GM18868 (cell line): ENCODE results near the gene DTWD1.
"Not testable (repeated sequence)": the region's sequence is repeated elsewhere in the genome, so short reads cannot be mapped to it uniquely, and the experiment has no call there.

Source experiments
- ATAC-seq: cut with Tn5 transposase; IDR thresholded peaks from one replicate; pipeline ENCODE4 v1.9.1; 2021; ENCODE audit warnings: mild to moderate bottlenecking, moderate library complexity; ENCODE audit not compliant: unreplicated experiment

The DTWD1 gene

DNA sequence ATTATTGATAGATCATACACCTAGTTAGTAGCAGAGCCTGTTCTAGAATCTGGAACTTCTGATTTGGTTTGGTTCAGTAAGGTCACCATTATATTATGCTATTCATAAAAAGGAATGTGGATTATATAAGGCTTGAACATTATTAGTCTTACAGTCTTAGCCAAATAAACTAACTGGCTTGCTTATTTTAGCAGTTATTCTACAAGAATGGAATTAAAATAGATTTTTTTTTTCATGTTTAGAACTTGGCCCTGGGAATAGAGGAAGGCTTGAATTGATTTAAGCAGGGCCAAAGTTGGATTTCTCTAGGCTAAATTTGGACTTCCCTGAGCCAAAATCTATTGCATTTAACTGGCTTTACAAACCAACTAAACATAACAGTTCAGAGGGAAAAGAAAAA, 24.4 kb downstream of the DTWD1 start:
- no peak for ATAC-seq

DNA sequence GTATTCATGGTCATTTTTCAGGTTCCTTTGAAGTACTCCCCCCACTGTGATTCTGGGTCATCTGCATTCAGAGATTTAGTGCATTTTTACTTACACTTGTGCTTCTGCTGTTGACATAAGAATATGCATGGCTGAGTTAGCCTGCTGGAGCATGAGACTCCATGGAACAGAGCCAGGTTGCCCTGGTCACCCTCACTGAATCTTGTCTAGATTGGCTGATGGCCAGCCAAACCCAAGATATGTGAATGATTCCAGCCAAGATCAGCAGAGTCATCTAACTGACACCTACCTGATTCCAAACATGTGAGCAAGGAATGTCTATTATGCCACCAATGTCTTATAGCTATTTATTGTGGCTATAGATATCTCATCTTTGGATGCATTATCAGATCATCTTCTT, 25.1 kb downstream of the DTWD1 start:
- ATAC-seq, result no peak

DNA sequence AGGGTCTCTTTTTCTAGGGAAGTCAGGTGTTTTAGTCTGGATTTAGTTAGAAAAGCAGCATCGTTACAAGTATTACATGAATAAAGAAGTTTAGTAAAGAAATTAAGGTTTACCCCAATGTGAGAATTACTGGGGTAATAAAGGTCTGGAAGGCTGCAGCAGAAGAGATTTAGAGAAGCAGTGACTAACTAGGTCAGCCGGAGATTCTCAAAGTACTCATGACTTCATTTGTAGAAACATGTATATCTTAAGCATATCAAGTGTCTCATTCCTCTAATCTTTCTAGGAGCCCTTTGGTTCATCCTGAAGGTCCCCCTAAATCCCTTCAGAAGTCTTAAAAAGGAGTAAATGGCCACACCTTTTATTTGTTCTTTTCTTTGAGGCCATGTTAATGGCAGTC, 26.0 kb downstream of the DTWD1 start:
- ATAC-seq, result no peak

DNA sequence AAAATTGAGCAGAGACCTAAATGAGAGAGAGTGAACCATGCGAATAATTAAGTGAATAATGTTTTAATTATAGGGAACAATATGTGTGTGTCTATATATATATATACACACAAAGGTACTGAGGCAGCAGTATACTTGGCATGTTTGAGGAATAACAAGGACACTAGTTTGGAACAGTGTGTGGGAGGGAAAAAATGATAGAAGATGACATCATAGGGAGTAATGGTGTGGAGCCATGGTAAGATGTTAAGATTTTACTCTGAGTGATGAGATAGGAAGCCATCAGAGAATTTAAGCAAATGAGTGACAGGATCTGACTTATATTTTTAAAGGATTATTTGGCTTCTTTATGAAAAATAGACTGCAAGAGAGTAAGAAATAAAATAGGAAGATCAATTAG, 29.1 kb downstream of the DTWD1 start:
- no peak for ATAC-seq

DNA sequence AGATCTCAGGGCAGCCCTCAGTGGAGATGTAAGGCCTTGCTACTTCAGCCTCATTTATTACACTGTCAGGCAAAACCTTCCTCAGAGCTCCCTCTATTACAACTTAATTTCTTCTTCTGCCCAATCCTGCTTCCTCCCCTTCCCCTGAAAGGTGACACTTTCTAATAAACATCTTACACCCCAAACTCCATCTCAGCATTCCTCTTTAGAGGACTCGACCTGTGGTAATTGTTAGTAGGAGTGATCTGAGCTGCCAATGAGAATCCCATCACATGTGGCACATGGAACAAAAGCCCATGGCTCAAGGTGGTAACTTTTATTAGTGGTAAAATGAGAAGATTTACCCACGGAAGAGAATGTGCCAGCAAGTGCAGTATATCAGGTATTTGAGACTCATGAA, 29.8 kb downstream of the DTWD1 start:
- no peak for ATAC-seq

DNA sequence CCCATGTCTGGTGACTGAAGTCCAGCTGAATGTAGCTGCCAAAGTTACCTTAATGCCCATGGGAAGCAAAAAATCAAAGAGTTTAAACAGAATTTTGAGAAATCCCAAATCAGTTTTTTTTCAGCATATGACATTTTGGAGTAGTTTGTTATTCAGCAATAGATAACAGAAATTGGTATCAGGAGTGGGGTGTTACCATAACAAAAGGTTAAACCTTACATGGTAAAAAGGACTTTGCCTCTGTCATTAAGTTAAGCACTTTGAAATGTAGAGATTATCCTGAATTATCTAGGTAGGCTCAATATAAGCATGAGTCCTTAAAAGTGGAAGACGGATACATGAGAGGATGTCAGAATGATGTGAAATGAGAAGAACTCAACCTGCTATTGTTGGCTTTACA, 32.1 kb downstream of the DTWD1 start:
- ATAC-seq, result no peak

DNA sequence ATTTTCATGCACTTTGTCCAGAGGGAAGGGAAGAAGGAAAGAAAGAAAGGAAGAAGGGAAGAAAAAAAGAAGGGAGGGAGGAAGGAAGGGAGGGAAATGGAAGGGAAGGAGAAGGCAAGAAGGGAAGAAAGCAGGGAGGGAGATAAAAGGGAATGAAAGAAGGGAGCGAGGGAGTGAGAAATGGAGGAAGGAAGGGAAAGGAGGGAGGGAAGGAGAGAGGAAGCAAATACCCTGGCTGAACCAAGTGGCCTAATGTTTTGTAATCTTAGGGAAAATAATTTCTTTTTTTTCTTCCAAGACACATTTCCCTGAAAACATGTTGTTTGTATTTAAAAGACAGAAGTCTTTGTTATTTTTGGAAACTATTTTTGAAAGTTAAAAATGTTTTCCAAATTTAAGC, 35.9 kb downstream of the DTWD1 start:
- ATAC-seq, result no peak

DNA sequence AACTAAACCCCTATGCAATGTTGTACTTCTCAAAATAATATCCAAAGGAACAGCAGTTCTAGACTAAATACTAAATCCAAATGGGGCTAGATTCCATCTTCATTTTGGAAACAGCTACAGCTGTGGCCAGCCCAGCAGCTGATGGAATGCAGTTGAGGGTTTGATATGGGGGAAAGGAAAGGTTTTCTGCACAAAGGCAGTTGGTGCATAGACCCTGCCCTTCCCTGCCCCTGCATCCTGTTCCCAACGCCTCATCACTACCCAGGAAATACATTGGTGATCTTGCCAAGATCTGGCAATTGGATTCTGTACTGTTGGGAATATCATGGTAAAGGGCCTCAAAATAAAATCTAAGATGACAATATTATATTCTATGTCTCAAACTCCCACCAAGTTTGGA, 43.9 kb downstream of the DTWD1 start:
- ATAC-seq, result no peak

DNA sequence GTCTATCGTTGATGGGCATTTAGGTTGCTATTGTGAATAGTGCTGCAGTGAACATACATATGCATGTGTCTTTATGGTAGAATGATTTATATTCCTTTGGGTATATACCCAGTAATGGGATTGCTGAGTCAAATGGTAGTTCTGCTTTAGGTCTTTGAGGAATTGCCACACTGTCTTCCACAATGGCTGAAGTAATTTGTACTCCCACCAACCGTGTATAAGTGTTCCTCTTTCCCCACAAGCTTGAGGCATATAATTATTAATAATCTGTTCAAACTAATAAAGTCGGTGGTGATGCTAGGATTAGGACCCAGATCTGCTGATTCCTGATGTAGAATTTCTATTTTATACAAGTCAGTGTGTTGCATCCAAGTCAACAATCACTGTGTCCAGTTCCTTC, 45.6 kb downstream of the DTWD1 start:
- not testable (repeated sequence) for ATAC-seq

DNA sequence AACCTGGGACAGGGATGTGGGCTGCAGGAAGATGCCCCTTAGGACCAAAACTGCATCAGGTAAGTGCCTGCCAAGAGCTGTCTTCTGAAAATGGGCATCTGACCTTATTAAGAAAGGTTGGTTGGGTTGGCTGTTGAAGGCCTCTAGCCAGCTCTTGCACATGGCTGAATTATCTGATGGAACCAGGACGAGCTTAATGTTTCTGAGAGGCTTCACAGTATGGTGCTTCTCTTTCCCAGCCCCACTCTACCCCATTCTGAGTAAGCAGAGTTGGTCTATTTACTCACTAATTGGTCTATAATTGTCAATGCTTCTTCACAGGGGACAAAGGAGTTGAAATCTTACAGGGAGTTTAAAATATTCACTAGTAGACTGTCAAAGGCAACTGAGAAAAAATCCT, 48.4 kb downstream of the DTWD1 start:
- ATAC-seq, result no peak

DNA sequence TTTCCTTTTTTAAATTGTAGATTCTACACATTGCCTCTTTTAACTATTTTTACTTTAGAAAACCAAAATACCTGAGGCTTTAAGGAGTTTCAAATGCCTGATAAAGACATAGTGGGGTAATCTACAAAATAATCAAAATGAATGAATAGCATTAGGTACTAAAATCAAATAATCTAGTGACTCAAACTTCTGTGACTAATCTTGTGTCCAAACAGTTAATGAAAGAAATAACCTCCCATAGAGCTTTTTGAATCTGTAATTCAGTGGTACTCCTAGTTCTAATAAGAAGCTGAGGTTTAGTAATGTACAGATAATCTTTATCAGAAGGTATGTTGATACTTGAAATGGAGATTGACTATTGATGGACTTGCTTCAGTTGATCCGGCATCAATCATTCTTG, 53.0 kb downstream of the DTWD1 start:
- ATAC-seq, result no peak

DNA sequence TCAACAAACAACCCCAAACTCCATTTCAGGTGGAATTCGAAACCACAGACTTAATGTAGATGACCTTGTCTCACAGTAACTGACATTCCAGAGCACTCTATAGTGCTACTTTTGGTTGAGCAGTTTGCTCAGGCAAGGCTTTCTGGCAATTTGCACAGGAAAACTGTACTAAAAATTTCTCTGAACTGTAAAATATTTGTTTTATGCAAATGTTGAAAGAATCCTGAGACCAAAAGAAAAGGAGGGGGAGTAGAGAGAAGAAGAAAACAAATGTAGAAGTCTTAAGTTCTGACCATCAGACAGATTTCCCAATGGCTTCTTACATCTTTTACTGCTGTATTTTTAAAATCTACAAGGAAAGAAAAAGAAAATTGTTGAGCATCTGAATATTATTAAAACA, 53.5 kb downstream of the DTWD1 start:
- ATAC-seq, result no peak

DNA sequence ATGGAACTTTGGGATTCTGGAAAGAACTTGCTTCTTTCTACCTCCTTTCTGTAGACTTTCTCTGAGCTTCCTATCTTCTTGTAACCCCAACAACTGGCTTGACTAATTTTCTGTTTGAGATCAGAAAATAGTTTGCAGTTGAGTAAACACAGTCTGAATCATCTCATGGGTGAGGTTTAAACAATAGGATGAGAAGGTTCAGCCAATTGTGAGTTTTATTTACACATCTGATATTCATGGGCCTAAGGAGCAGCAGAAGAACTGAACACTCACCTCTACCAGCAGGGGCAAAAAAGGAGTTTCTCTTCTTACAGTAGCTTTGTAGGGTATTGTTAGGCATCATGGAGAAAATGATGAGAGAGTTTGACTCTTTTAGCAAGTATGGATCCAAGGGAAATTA, 54.2 kb downstream of the DTWD1 start:
- no peak for ATAC-seq

DNA sequence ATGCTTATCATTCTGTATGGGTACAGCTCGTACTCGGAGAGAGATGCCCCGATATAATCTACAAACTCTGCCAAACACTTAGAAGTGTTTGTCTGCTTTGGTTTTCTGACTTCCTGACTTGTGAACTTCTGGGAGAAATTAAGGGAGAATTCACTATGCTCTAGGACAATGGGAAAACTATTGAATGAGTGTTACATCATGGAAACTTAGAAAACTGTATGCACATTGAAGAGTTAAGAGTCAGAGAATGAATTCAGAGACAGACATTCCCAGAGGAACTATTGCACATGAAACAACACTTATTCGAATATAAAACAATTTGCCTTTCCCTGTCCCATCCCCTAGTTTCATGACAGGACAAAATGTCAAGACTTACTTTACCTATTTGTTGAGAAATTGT, 57.8 kb downstream of the DTWD1 start:
- ATAC-seq, result no peak

DNA sequence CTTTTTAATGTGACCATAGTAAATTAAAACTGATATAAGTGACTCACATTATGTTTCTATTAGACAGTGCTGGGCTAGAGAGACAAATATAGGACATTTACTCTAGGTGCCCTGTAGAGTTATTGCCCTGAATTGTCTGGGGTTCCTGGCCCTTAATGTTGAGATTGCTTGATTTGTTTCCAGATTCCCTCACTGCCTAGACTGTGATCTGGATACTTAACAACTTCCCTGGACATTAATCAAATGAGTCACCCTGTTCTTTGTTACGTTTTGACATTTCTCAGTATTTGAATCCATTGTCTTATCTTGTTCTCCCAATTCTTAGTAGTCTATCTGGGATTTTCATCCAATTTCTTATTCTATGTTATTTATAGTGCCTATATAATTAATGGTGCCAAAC, 65.8 kb downstream of the DTWD1 start:
- ATAC-seq, result no peak

DNA sequence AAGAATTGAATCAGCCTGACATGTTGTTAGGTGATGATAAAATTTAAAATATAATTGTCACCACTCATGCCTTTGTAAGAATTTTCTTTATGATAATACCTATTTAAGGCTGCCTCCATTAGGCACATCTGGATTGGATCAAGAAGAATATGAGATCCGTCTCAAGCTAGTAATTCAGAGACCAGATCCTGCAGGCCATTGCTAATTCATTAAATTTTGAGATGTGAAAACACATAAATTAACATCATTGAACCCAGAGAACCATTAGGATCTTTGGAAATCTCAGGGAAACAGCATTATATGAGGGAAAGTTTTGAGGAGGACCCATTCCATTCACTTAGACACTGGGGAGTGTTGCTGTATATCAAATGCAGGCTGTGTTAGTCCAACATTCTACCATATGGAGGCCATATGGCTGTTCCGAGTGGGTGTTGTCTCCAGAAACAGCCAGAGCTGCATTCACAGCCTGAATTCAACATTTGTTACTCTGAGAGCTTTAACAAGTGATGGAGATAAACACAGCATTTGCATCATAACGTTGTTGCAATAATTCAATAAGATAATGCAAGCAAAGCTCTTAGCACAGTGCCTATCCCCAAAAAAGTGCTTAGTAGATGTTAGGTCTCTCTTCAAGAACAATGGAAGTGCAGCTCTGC, 67.4 kb downstream of the DTWD1 start:
- ATAC-seq, result no peak

DNA sequence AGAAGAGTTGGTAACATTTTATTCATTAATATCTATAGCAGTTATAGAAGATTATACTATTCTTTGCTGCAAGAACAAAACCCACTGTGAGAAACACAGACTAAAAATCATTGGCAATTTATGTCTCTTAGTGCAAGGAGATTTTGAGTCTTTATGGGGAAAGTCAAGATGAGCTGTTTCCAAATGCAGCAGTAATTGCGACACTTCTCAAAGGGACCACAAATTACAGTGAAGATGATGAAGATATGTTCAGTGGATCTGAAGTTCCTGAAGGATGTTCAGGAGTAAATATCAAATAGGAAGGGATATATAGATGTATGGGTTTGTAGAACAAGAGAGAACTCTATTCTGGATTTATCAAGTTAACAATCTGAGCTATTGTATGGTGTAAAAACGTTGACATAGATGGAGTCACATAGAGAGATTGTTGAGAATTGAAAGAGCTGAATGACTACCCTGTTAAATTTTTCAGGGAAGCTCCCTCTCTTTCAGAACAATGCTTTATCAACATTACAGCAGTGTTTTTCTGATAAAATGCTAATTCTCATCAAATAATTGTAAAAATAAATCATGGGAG, 71.8 kb downstream of the DTWD1 start:
- ATAC-seq, result no peak

DNA sequence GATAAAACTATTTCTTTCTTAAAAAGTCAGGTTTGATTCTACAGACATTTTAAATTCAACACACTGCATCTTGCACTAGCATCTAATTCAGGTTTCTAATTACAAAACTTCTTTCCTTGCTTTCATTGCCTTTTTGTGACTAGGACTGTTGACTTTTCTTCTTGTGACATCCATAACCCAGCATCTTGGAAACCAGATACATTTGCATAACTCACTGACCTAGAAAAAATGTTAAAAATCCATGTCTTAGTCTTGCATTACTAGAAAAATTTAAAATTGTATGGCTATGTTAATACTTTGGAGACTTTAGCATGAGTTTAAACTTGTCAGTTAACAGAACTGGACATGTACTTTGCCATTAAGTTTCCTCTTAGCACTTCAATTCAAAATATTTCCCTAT, 72.7 kb downstream of the DTWD1 start:
- no peak for ATAC-seq

DNA sequence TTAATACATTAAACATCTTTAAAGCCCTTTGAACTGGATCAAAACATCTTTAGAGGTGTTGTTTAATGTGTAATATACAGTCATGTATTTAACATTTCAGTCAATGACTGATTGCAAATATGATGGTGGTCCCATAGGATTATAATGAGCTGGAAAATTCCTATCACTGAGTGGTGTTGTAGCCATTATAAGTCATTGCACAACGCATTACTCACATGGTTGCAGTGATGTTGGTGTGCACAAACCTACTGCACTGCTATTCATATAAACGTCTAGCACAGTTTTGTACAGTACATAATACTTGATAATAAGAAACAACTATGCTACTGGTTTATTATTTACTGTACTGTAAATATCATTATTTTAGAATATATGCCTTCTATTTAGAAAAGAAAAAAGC, 75.6 kb downstream of the DTWD1 start:
- no peak for ATAC-seq

DNA sequence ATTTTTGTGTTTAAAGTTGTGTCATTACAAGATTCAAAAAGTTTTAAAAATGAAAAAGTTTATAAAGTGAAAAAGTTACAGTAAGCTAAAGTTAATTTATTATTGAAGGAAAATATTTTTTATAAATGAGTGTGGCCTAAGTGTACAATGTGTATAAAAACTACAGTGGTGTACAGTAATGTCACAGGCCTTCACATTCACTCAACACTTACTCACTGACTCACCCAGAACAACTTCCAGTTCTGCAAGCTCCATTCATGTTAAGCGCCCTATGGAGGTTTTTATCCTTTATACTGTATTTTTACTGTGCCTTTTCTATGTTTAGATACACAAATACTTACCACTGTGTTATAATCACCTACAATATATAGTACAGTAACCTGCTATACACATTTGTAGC, 76.3 kb downstream of the DTWD1 start:
- no peak for ATAC-seq

DNA sequence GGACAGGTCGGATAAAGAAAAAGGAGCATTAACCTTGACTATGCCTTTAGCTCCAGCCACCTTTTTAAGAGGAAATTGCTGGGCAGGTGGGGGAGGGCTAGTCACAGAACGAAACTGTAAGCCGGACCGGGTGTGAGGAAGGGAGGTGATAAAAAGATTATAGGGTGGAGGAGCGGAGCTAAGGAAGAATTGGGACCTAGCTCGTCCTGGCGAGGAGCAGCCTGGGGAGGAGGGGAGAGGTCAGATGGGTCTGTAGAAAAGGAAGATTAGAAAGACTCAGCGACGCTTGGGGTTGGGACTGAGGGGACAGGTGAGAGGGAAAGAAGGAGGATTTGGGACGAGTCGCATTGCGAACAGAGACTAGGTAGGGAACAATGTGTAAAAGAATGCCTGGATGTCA, 82.1 kb downstream of the DTWD1 start:
- not testable (repeated sequence) for ATAC-seq
